ENCODE data around the gene CITED4. TPM values are rescaled to one million over a fixed set of nuclear protein-coding genes. Genes with fewer than 3 reads are reported as not detected.

The CITED4 gene
- total RNA-seq, 1 donor from 2014 or later, result 42.1 TPM

DNA sequence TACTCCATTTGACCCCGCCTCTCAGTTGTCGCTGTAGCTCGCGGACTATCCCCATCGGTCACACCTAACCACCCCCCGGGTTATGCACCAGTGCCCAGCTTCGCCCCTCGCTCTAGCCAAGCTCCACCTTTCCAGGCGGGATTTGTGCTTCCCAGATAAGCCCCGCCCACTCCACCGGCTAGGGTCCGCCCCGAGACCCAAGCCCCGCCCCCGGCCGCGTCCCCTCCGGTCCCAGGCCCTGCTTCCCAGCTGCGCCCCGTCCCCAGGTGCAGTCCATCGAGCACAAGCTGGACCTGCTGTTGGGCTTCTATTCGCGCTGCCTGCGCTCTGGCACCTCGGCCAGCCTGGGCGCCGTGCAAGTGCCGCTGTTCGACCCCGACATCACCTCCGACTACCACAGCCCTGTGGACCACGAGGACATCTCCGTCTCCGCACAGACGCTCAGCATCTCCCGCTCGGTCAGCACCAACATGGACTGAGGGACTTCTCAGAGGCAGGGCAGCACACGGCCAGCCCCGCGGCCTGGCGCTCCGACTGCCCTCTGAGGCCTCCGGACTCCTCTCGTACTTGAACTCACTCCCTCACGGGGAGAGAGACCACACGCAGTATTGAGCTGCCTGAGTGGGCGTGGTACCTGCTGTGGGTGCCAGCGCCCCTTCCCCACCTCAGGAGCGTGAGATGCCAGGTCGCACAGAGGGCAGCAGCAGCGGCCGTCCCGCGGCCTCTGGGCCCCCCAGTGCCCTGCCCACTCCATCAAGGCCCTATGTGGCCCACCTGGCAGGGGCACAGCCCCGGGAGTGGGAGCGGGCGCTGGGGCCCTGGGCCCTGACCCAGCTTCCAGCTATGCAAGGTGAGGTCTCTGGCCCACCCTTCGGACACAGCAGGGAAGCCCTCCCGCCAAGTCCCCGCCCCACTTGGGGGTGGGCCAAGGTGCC lies 23.9 kb downstream of the CITED4 start:
- no peak for DNase-seq (ENCODE audit: extremely low read depth, low read depth, low spot score)

DNA sequence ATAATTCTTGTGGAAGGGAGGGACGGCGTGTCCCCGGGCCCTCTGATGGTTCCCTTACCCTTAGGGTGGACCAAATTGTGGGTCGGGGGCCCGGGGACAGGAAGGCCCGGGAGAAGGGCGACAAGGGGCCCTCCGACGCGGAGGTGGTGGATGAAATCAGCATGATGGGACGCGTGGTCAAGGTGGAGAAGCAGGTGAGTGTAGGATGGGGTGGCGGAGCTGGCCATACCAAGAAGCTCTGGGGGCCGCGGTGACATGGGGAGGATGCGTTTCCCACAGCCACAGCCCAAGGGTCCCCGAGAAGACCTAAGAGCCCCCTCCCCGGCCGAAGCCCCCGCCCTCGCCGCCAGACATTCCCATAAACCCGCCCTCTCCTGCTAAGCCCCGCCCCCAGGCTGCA lies 24.6 kb downstream of the CITED4 start:
- no peak for DNase-seq (ENCODE audit: extremely low read depth, low read depth, low spot score)

- DNase-seq (ENCODE audit: extremely low read depth, low read depth, low spot score), result no peak
Observed at GRCh38 chr1:40836283-40836682, 25.9 kb downstream of the CITED4 start.

DNA sequence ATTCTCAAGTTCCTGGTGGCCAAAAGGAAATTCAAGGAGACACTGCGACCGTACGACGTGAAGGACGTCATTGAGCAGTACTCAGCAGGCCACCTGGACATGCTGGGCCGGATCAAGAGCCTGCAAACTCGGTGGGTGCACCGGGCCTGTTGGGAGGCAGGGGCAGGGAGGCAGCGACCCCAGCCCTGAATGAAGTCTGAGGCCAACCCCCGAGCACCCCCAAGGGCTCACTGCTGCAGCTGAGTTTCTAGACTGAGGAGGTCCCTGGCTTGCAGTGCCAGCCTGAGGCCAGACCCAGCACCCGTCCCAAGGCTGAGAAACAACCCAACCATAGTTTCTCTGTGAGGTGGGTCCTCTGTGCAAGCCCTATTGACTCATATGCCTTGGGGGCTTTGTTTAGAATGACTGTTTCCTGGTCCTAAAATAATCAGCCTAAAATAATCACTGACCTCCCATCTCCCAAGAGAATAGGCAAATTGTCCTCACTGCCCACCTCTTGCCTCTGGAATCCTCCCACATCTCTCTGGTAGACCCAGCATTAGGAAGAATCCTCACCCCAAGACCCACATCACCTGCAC lies 27.1 kb downstream of the CITED4 start:
- DNase-seq (ENCODE audit: extremely low read depth, low read depth, low spot score), result no peak

GRCh38 chr1:40833979-40834378 lies 28.2 kb downstream of the CITED4 start:
- DNase-seq (ENCODE audit: extremely low read depth, low read depth, low spot score), result no peak

DNA sequence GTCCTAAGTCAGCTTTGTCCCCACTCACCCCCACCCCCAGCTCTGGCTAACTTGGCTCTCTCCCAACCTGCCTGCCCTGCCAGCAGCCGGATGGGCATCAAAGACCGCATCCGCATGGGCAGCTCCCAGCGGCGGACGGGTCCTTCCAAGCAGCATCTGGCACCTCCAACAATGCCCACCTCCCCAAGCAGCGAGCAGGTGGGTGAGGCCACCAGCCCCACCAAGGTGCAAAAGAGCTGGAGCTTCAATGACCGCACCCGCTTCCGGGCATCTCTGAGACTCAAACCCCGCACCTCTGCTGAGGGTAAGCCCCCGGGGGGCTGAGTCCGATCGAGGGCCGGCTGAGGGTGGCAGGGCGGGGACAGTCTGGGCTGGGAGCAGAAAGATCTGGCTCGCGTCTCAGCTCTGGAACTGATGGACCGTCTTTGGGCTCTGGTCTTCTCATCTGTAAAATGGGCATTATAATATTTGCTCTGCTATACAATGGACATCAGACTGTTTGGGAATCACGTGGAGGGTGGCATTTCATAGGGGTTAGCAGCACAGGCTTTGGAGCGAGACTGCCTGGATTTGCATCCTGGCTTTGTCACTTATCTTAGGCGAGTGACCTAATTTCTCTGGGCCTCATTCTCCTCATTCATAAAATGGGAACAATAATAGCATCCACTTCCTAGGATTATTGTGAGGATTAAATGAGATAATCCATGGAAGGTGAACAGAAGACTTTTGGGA lies 31.0 kb downstream of the CITED4 start:
- no peak for DNase-seq (ENCODE audit: extremely low read depth, low read depth, low spot score)

GRCh38 chr1:40830419-40830943 lies 31.7 kb downstream of the CITED4 start:
- no peak for DNase-seq (ENCODE audit: extremely low read depth, low read depth, low spot score)

DNA sequence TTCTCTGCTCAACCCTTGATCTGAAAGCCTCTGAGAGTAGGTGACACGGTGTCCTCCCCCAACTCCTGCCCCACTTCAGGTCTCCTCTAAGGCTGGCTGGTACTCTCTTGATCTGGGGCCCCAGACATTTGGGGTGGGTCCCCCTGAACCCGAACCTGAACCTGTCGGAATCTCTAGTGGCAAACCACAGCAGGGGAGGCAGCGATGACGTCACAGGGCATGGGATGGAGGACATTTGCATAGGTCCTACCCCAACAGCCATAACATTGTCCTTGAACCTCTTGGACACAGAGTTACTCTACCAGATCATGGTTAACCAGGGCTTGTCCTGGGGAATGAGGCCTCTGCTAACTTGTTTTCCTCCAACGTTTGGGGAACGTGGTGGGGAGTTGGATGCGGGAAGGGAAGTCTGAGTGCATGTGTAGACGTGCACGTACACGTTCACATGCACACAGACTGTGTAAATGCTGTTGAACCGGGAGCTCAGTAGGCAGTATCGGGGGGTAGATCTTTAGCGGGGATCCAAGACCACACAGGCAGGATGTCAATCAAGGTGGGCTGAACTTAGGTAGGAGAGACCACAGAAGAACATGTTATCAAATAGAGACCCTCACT lies 32.4 kb downstream of the CITED4 start:
- DNase-seq (ENCODE audit: extremely low read depth, low read depth, low spot score), result no peak

GRCh38 chr1:40825996-40826395 lies 36.2 kb downstream of the CITED4 start:
- no peak for DNase-seq (ENCODE audit: extremely low read depth, low read depth, low spot score)

GRCh38 chr1:40825435-40825788 lies 36.8 kb downstream of the CITED4 start:
- no peak for DNase-seq (ENCODE audit: extremely low read depth, low read depth, low spot score)

DNA sequence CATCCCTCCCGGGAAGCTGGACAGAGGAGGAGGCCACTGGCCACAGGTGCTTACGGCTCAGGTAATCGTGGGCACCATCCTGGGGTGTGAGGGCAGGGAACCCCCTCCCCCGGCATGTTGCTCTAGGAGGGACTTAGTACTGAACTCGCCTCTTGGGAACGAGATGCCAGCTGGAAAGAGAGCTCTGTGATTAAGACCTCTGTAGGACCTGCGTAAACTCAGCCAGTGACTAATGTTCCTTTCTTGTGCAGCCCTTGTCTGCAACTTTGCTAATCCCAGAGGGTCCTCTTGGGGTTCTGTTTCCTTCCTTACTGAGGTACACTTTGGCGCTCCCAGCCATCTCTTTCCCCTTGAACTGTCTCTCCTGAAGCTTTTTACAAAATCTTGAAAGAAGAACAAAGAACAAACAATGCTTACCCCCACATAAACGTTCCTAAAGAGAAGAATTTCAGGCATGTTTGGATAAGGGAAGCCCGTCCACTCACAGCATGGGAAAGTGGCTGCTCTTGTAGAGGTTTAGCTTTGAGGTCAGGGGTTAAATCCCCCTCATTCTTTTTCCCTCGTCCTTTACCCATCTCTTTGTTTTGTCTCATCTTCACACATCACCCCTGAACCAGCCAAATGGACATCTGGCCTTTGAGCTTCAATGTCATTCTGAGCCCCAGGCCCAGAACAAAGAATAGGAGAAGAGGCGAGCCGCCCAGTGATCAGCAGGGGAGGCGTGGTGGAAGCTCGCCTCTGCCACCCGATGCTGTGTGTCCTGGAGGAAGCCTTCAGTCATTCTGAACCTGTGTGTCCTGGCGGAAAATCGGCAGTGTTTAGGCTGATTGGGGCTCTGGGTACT lies 37.4 kb downstream of the CITED4 start:
- no peak for DNase-seq (ENCODE audit: extremely low read depth, low read depth, low spot score)

- DNase-seq (ENCODE audit: extremely low read depth, low read depth, low spot score), result no peak
Observed at GRCh38 chr1:40823983-40824382, 38.2 kb downstream of the CITED4 start.

DNA sequence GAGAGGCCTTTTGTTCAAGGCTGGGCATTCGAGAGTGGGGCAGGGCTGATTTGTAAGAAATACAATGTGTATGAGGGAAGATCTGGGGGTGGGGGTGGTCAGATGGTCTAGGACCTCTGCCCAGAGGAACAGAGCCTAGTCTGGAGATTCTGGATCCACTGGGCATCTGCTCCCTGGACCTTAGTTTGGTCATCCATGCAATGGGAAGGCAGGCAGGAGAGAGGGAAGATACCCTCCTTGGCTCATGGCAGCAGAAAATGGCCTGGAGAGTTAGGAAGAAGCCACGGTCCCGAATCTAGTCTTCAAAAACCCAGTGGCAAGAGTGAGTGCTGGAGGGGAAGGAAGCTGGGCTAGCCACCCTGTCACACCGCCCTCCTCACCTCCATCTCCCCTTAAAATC lies 38.8 kb downstream of the CITED4 start:
- DNase-seq (ENCODE audit: extremely low read depth, low read depth, low spot score), result no peak

DNA sequence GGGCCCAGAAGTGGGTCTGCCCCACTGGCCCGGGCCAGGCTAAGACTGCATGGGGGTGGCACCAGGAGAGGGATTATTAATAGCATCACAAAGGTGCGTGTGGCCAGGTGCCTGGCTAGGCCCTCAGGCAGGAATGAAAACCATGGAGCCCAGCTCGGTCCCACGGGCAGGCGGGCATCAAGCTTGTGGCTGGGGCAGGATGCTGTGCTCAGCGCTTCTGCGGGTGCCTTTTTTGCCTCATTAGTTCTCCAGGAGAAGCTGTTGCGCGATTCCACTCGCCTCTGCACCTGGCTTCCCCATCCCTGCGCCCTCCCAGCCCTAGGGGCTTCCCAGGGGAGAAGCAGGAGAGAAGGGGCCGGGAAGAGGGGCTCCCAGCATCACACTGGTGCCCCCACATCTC lies 39.3 kb downstream of the CITED4 start:
- DNase-seq (ENCODE audit: extremely low read depth, low read depth, low spot score), result no peak

- no peak for DNase-seq (ENCODE audit: extremely low read depth, low read depth, low spot score)
Observed at GRCh38 chr1:40820911-40821693, 41.1 kb downstream of the CITED4 start.

DNA sequence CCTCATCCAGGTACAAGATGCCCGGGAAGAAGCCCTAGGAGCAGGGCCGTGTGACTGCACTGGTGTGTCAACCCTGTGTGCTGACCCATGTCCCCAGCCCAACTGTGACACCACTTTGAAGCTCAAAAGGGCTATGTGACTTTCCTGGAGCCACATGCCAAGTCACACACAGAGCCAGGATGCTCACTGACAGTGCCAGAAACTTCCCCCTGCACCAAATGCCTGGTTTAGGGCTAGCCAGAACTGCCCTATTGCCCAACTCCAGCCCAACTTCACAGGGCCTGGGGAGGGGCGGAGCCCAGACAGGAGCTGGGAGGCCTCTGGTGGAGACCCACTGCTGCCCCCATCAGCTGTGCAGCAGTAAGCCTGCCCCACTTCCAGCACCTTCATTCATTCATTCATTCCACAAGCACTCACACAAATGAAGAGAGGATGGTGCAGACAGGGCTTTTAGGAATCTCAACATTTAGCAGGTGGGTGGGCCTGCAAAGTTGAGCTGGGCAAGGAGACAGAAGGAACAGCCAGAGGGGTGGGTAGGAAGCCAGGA lies 41.8 kb downstream of the CITED4 start:
- no peak for DNase-seq (ENCODE audit: extremely low read depth, low read depth, low spot score)

- no peak for DNase-seq (ENCODE audit: extremely low read depth, low read depth, low spot score)
Observed at GRCh38 chr1:40819101-40819500, 43.1 kb downstream of the CITED4 start.

DNA sequence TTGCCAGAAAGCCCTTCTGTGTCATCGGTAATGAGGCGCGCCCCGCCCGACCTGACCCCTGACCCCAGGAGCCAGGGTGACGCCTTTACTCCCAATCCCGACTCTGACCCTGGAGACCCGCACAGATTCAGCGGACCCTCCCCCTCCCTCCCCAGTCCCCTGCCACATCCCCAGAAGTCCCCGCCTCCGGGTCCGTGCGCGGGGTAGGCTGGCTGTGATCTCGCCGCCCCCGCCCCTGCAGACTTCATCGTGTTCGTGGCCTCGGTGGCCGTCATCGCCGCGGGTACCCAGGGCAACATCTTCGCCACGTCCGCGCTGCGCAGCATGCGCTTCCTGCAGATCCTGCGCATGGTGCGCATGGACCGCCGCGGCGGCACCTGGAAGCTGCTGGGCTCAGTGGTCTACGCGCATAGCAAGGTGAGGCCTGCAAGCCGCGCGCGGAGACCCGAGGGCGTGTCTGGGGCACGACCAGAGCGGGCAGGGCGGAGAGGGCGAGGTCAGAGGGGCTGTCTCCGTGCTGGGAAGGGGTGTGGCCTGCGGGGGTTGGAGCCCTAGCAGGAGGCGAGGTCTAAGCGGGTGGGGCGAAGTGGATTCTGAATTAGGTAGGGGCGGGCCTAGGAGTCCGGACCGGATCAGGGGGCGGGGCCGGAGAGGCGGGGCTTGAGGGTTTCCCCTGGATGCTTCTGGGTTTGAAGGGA lies 43.8 kb downstream of the CITED4 start:
- no peak for DNase-seq (ENCODE audit: extremely low read depth, low read depth, low spot score)
